Choroid plexus epithelial cell (primary cell): ENCODE measurements around the gene CTBP2.
A peak's percentile ranks its signal among the peaks of the same experiment; 100 is the strongest.

ENCODE experiments used
- DNase-seq: peaks from one replicate; pipeline ENCODE4 v3.0.0-alpha.2; 2010; ENCODE audit warnings: low read depth
- H3K4me3 ChIP-seq: 2 replicates; pipeline ENCODE4 v1.5.1; 2011; ENCODE audit warnings: low read depth, mild to moderate bottlenecking, control low read depth, low read length, moderate library complexity
- CTCF ChIP-seq: conservative IDR thresholded peaks from 2 replicates; pipeline ENCODE4 v1.5.1; 2011; ENCODE audit warnings: low read depth, mild to moderate bottlenecking, control low read depth, inconsistent platforms, low read length, moderate library complexity

Gene CTBP2

GRCh38 chr10:125087897-125088215 lies 72.5 kb downstream of the CTBP2 start:
- no peak for DNase-seq
- TF ChIP-seq CTCF, result no peak
- no peak overlapping the region for H3K4me3 ChIP-seq

GRCh38 chr10:125087191-125087896 lies 73.0 kb downstream of the CTBP2 start:
- no peak for DNase-seq
- no peak for TF ChIP-seq CTCF
- no peak overlapping the region for H3K4me3 ChIP-seq

- no peak for DNase-seq
- H3K4me3 ChIP-seq, result no peak overlapping the region
Measured at GRCh38 chr10:125086691-125087090, 73.7 kb downstream of the CTBP2 start.

GRCh38 chr10:125085258-125086054 lies 74.9 kb downstream of the CTBP2 start:
- TF ChIP-seq CTCF, result no peak
- no peak overlapping the region for H3K4me3 ChIP-seq
- no peak for DNase-seq

More at GRCh38 chr10:125086691-125087090, 73.7 kb downstream of the CTBP2 start:
- no peak for TF ChIP-seq CTCF

- H3K4me3 ChIP-seq, result no peak overlapping the region
- TF ChIP-seq CTCF, result no peak
- no peak for DNase-seq
Measured at GRCh38 chr10:125084614-125085257, 75.6 kb downstream of the CTBP2 start.

- TF ChIP-seq CTCF, result peak; percentile 44
- no peak overlapping the region for H3K4me3 ChIP-seq
- DNase-seq, result peak; percentile 94
Measured at GRCh38 chr10:125084191-125084613, 76.2 kb downstream of the CTBP2 start.
